GM18868 (cell line): ENCODE measurements around the gene SGSM1.

ENCODE experiments used
- ATAC-seq: cut with Tn5 transposase; IDR thresholded peaks from one replicate; pipeline ENCODE4 v1.9.1; 2021; ENCODE audit warnings: mild to moderate bottlenecking, moderate library complexity; ENCODE audit not compliant: unreplicated experiment

Gene SGSM1

DNA sequence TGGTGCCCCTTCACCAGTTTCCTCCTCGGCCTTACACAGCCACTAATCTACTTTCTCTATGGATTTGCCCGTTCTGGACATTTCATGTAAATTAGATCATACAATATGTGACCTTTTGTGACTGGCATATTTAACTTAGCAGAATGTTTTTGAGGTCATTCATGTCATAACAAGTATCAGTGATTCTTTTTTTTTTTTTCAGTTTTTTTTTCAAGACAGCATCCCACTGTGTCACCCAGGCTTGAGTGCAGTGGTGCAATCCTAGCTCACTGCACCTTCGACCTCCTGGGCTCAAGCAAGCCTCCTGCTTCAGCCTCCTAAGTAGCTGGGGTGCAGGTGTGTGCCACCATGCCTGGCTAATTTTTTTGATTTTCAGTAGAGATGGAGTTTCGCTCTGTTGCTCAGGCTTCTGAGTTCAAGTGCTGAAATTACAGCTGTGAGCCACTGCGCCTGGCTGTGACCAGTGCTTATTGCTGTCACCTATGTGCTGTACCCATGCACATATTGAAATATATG lies 169.2 kb downstream of the SGSM1 start:
- ATAC-seq, result no peak

DNA sequence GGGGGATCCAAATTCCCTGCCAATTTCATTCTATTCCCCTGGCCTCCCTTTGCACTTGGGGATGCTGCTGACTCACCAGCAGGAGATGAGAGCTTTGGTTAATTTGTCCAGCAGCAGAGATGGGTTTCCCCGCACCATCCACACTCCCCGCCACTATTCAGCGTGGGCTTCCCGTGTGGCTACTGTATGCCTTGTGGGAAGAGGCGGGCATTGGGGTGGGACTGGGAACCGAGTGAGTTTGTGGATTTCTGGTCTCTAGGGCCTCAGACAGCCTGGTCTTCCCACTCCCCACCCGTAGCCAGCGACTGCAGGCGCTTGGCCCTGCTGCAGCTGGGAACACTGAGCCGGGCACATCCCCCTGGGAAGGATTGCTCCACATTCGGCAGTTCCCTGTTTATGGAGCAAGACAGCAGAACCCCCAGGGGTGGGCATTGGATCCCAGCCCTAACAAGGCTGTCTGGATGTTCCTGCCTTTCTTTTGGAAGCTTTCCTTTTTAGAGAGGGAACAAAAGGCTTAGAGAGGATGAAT lies 169.9 kb downstream of the SGSM1 start:
- no peak for ATAC-seq

DNA sequence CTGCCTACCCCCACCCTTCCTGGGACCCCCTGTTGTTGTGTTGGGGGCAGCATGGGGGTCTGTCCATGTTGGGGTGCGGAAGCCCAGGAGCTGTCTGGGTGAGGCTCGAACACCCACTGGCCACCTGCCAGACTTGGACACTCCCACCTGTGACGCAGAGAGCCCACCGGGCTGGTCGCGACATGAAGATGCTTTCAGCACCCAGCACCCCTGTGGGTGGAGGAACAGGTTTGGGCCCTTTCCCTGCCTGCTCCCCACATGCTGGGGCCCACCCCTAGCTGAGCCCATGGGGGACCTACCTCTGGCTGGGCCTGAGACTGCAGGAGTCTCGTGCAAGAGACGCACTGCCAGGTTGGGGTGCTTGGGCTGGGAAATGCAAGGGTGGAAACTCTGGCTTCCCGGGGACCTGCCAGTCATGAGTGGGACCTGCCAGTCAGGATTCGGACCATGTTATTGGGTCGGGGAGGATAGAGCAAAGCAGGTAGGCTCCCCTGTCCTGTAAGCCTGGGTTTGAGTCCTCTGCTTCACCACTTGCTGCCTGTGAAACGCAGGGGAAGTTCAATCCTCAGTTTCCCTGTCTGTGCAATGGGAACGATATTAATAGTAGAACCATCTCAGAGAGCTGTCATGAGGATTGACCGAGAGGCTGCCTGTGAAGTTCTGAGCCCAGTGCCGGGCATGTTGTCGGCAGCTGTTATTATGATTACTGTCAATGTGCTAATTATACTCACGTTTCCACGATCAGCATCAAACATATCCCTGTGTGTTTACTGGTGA lies 170.6 kb downstream of the SGSM1 start:
- ATAC-seq, result no peak
